Calu3 (cell line): ENCODE results near the gene EIF3I. TPM values are rescaled to one million over a fixed set of nuclear protein-coding genes. Genes with fewer than 3 reads are reported as not detected.

Experiments used
- BruUV-seq: library from RNA; stranded (reverse); fragments of 400-500 nt; replicated peaks from 2 replicates; lab custom pipeline; 2021; lab: Mats Ljungman, UMichigan
- CTCF ChIA-PET: fragments of 300-600 bp; sonication (Branson Sonifier 250); formaldehyde crosslinking; loops from one replicate; lab custom pipeline; 2022; ENCODE audit warnings: antibody characterized with exemption; lab: Charles Lee
- DNase-seq: peaks from one replicate; pipeline ENCODE4 v3.0.0; 2022
- H3K27ac Mint-ChIP-seq: one replicate; pipeline ENCODE4 v1.8.0; 2022; ENCODE audit warnings: mixed read lengths; ENCODE audit not compliant: unreplicated experiment
- H3K27me3 Mint-ChIP-seq: one replicate; pipeline ENCODE4 v1.8.0; 2022; ENCODE audit warnings: mixed read lengths; ENCODE audit not compliant: unreplicated experiment
- H3K36me3 Mint-ChIP-seq: one replicate; pipeline ENCODE4 v1.8.0; 2022; ENCODE audit warnings: mild to moderate bottlenecking, moderate library complexity, mixed read lengths; ENCODE audit not compliant: insufficient read depth, unreplicated experiment
- H3K4me1 Mint-ChIP-seq: one replicate; pipeline ENCODE4 v1.8.0; 2022; ENCODE audit warnings: mild to moderate bottlenecking, low read depth, mixed read lengths; ENCODE audit not compliant: unreplicated experiment
- H3K4me3 Mint-ChIP-seq: one replicate; pipeline ENCODE4 v1.8.0; 2022; ENCODE audit warnings: mild to moderate bottlenecking, low read depth, moderate library complexity, mixed read lengths; ENCODE audit not compliant: unreplicated experiment
- H3K9me3 Mint-ChIP-seq: one replicate; pipeline ENCODE4 v1.8.0; 2022; ENCODE audit warnings: low read depth, mixed read lengths; ENCODE audit not compliant: unreplicated experiment
- CTCF ChIP-seq: fragments of 200-600 bp; IDR thresholded peaks from one replicate; pipeline ENCODE4 v1.8.0; 2022; ENCODE audit warnings: antibody characterized with exemption; ENCODE audit not compliant: unreplicated experiment
- intact Hi-C: fragments of 100-400 bp; cut with micrococcal nuclease; formaldehyde crosslinking; loops from one replicate; pipeline ENCODE4 v1.10.0; 2022; ENCODE audit not compliant: unreplicated experiment
- total RNA-seq: library from RNA; stranded (reverse); gene quantifications from 2 replicates; pipeline ENCODE4 v1.2.3, GENCODE V29; 2022

Gene EIF3I
- total RNA-seq, 1 experiment from 2014 or later: 178 TPM

- BruUV-seq: no TSS peak
- TF ChIP-seq CTCF: no peak
- Mint-ChIP-seq H3K27ac (peak overlapping the region; percentile 84), H3K4me3 (no peak overlapping the region), H3K27me3 (peaks cover 39% of the 10 kb centered on the region), H3K9me3 (no peaks in the 10 kb centered on the region), H3K36me3 (peaks cover 5% of the 10 kb centered on the region), H3K4me1 (peaks cover 20% of the 10 kb centered on the region)
- no peak for DNase-seq
- intact Hi-C loops: no loop called here
- CTCF ChIA-PET: interaction anchor here (0.8 kb wide), 1 partner anchor 10 kb away, joined by 5 read pairs; no protein-coding TSS in a partner anchor
Measured at GRCh38 chr1:32274646-32275340, 52.6 kb downstream of the EIF3I start.

- CTCF ChIA-PET: no interaction called here
- DNase-seq: no peak
- Mint-ChIP-seq H3K27me3 (peaks cover 39% of the 10 kb centered on the region), H3K4me3 (no peak overlapping the region), H3K9me3 (no peaks in the 10 kb centered on the region), H3K27ac (no peak overlapping the region), H3K36me3 (peaks cover 5% of the 10 kb centered on the region), H3K4me1 (peaks cover 20% of the 10 kb centered on the region)
- no peak for TF ChIP-seq CTCF
- intact Hi-C loops: no loop called here
- no TSS peak for BruUV-seq
Measured at GRCh38 chr1:32275424-32275823, 53.2 kb downstream of the EIF3I start.

- no peak overlapping the region for H3K27ac Mint-ChIP-seq
- peaks cover 5% of the 10 kb centered on the region for H3K36me3 Mint-ChIP-seq
- no peaks in the 10 kb centered on the region for H3K9me3 Mint-ChIP-seq
- H3K27me3 Mint-ChIP-seq: peaks cover 39% of the 10 kb centered on the region
- CTCF ChIA-PET: no interaction called here
- peaks cover 20% of the 10 kb centered on the region for H3K4me1 Mint-ChIP-seq
- BruUV-seq: no TSS peak
- intact Hi-C loops: no loop called here
- DNase-seq: no peak
- no peak for TF ChIP-seq CTCF
- no peak overlapping the region for H3K4me3 Mint-ChIP-seq
Measured at GRCh38 chr1:32276032-32276782, 54.0 kb downstream of the EIF3I start.

Other genes starting within 250 kb of the EIF3I start
- gene KHDRBS1, start 208.5 kb upstream of the EIF3I start, total RNA-seq: 158 and 159 TPM in 2 replicates
- 18.9 and 19.5 TPM in 2 replicates for gene TMEM39B, start 149.5 kb upstream of the EIF3I start, total RNA-seq
- 84.3 and 84.4 TPM in 2 replicates for gene KPNA6, start 114.4 kb upstream of the EIF3I start, total RNA-seq
- 58.4 and 62.4 TPM in 2 replicates for gene TXLNA, start 42.7 kb upstream of the EIF3I start, total RNA-seq
- 7.1 and 8.2 TPM in 2 replicates for gene CCDC28B, start 21.8 kb upstream of the EIF3I start, total RNA-seq
- gene IQCC, start 16.7 kb upstream of the EIF3I start, total RNA-seq: 6.6 and 7.6 TPM in 2 replicates
- not detected in 2 replicates for gene DCDC2B, start 13.3 kb upstream of the EIF3I start, total RNA-seq
- gene TMEM234, start 54 bp upstream of the EIF3I start, total RNA-seq: 31.6 and 35.5 TPM in 2 replicates
- gene FAM167B, start 24.8 kb downstream of the EIF3I start, total RNA-seq: 1.5 and 1.8 TPM in 2 replicates
- 0.66 and 0.88 TPM in 2 replicates for gene LCK, start 28.9 kb downstream of the EIF3I start, total RNA-seq
- 186 and 197 TPM in 2 replicates for gene HDAC1, start 69.7 kb downstream of the EIF3I start, total RNA-seq
- 169 and 193 TPM in 2 replicates for gene MARCKSL1, start 113.8 kb downstream of the EIF3I start, total RNA-seq
- gene FAM229A, start 140.1 kb downstream of the EIF3I start, total RNA-seq: 7.3 and 7.5 TPM in 2 replicates
- 1.8 and 5.1 TPM in 2 replicates for gene TSSK3, start 140.1 kb downstream of the EIF3I start, total RNA-seq
- 48.5 and 49.4 TPM in 2 replicates for gene BSDC1, start 172.0 kb downstream of the EIF3I start, total RNA-seq
- 0.32 and 0.35 TPM in 2 replicates for gene ZBTB8B, start 242.7 kb downstream of the EIF3I start, total RNA-seq